Hindlimb muscle (tissue), 1 donor: ENCODE measurements around the gene NLRP9. TPM values are rescaled to one million over a fixed set of nuclear protein-coding genes. Genes with fewer than 3 reads are reported as not detected.

Experiments
- DNase-seq: peaks from one replicate; pipeline ENCODE4 v3.0.0-alpha.2; 2013
- polyA plus RNA-seq: library from polyadenylated mRNA; unstranded; fragments of 120-200 nt; gene quantifications from one replicate; pipeline ENCODE4 v1.2.1, GENCODE V29; 2013; ENCODE audit not compliant: insufficient read length

Gene NLRP9
- polyA plus RNA-seq, 1 donor: not detected

GRCh38 chr19:55687281-55688201 lies 50.7 kb downstream of the NLRP9 start:
- no peak for DNase-seq

GRCh38 chr19:55686311-55687050 lies 51.7 kb downstream of the NLRP9 start:
- no peak for DNase-seq

- DNase-seq: no peak
Observed at GRCh38 chr19:55685776-55686175, 52.4 kb downstream of the NLRP9 start.

- DNase-seq: no peak
Observed at GRCh38 chr19:55684946-55685681, 53.1 kb downstream of the NLRP9 start.

- no peak for DNase-seq
Observed at GRCh38 chr19:55683449-55684261, 54.5 kb downstream of the NLRP9 start.

GRCh38 chr19:55681131-55682092 lies 56.8 kb downstream of the NLRP9 start:
- no peak for DNase-seq

- DNase-seq: no peak
Observed at GRCh38 chr19:55680339-55681130, 57.7 kb downstream of the NLRP9 start.

- no peak for DNase-seq
Observed at GRCh38 chr19:55679343-55680257, 58.6 kb downstream of the NLRP9 start.

GRCh38 chr19:55678121-55678671 lies 60.0 kb downstream of the NLRP9 start:
- DNase-seq: peak; percentile 31

- no peak for DNase-seq
Observed at GRCh38 chr19:55677572-55678028, 60.6 kb downstream of the NLRP9 start.

GRCh38 chr19:55676889-55677505 lies 61.2 kb downstream of the NLRP9 start:
- DNase-seq: no peak

- DNase-seq: no peak
Observed at GRCh38 chr19:55676383-55676782, 61.8 kb downstream of the NLRP9 start.

GRCh38 chr19:55675661-55676354 lies 62.4 kb downstream of the NLRP9 start:
- DNase-seq: no peak

- peak; percentile 96 for DNase-seq
Observed at GRCh38 chr19:55674841-55675660, 63.2 kb downstream of the NLRP9 start, which contains the start of gene EPN1. Gene EPN1, plus strand, starts transcription at chr19:55675226. Its CDS starts 3,402 bp downstream, at chr19:55678628.

GRCh38 chr19:55674459-55674840 lies 63.8 kb downstream of the NLRP9 start:
- no peak for DNase-seq

- DNase-seq: no peak
Observed at GRCh38 chr19:55673889-55674288, 64.3 kb downstream of the NLRP9 start.
